Panc1 (cell line): ENCODE results near the gene OTX1. TPM values are rescaled to one million over a fixed set of nuclear protein-coding genes. Genes with fewer than 3 reads are reported as not detected.

Experiments
- ATAC-seq: fragments of 200-7000 bp; cut with Tn5 transposase; 2 replicates; pipeline ENCODE4 v1.9.1; 2020; ENCODE audit warnings: mild to moderate bottlenecking, moderate library complexity
- BruUV-seq: library from RNA; stranded (reverse); fragments of 400-500 nt; replicated peaks from 2 replicates; lab custom pipeline; 2021; lab: Mats Ljungman, UMichigan
- CTCF ChIA-PET: fragments of 300-600 bp; sonication (Branson Sonifier 250); formaldehyde crosslinking; loops from one replicate; lab custom pipeline; 2022; ENCODE audit warnings: antibody characterized with exemption; lab: Charles Lee
- POLR2A ChIA-PET: fragments of 300-600 bp; sonication (Branson Sonifier 250); formaldehyde crosslinking; loops from one replicate; lab custom pipeline; 2022; ENCODE audit warnings: antibody characterized with exemption; lab: Charles Lee
- DNase-seq: peaks from one replicate; pipeline ENCODE4 v3.0.0-alpha.2; 2010; ENCODE audit warnings: low read depth, low spot score
- H3K27ac ChIP-seq: 2 replicates; pipeline ENCODE4 v1.5.1; 2011; ENCODE audit warnings: mild to moderate bottlenecking, low read length, inconsistent platforms
- H3K27me3 ChIP-seq: fragments of 200-500 bp; sonication (Bioruptor generic); 2 replicates; pipeline ENCODE4 v1.6.0; 2014; ENCODE audit warnings: low read length, inconsistent platforms; ENCODE audit not compliant: control insufficient read depth, insufficient read depth
- H3K36me3 ChIP-seq: fragments of 200-500 bp; sonication (Bioruptor generic); 2 replicates; pipeline ENCODE4 v1.5.1; 2014; ENCODE audit warnings: inconsistent platforms, mild to moderate bottlenecking, low read length, moderate library complexity; ENCODE audit not compliant: control insufficient read depth, insufficient read depth
- H3K4me1 ChIP-seq: 2 replicates; pipeline ENCODE4 v1.5.1; 2011; ENCODE audit warnings: inconsistent platforms, mild to moderate bottlenecking, low read length, moderate library complexity; ENCODE audit not compliant: control insufficient read depth, insufficient read depth
- H3K4me3 ChIP-seq, 2 experiments: 2 replicates each; pipeline ENCODE4 v1.5.1; 2011 to 2012; ENCODE audit warnings: low read depth in 2 of 2, low read length in 2 of 2, mild to moderate bottlenecking in 2 of 2, inconsistent platforms in 1 of 2, moderate library complexity in 1 of 2
- H3K9me3 ChIP-seq: fragments of 200-500 bp; sonication (Bioruptor generic); 2 replicates; pipeline ENCODE4 v1.5.1; 2014; ENCODE audit warnings: low read depth, mild to moderate bottlenecking, inconsistent platforms, low read length, moderate library complexity; ENCODE audit not compliant: control insufficient read depth, insufficient read depth
- TCF7L2 ChIP-seq: IDR thresholded peaks from 2 replicates; pipeline ENCODE4 v1.6.1; 2011; ENCODE audit warnings: mild to moderate bottlenecking, low read depth, low read length, inconsistent platforms
- in situ Hi-C: cut with HindIII; loops from 2 replicates; pipeline ENCODE4 v1.10.0; 2016; ENCODE audit warnings: low sequenced_read_pairs, low pct_unique_long_range_greater_than_20kb
- intact Hi-C: fragments of 100-400 bp; cut with micrococcal nuclease; formaldehyde crosslinking; loops from one replicate; pipeline ENCODE4 v1.10.0; 2022; ENCODE audit not compliant: unreplicated experiment
- total RNA-seq: library from RNA; stranded (reverse); gene quantifications from one replicate; pipeline ENCODE4 v1.2.1, GENCODE V29; 2021; ENCODE audit not compliant: unreplicated experiment
- TF ChIP-seq, protein P1 (sequence below), 2 experiments: IDR thresholded peaks; 2 replicates each; pipeline ENCODE4 v1.6.1; 2011 to 2012; ENCODE audit warnings: low read depth in 2 of 2, control low read depth in 1 of 2, low read length in 1 of 2, mild to moderate bottlenecking in 1 of 2, moderate library complexity in 1 of 2; ENCODE audit not compliant: insufficient read depth in 1 of 2

Gene OTX1
- total RNA-seq, 1 experiment from 2014 or later, result 4.2 TPM

- ChIA-PET CTCF (no interaction called here), POLR2A (no interaction called here)
- in situ Hi-C loops, result no loop called here
These were observed 8.5 kb downstream of the OTX1 start for GRCh38 chr2:63058921-63059792.

GRCh38 chr2:63059793-63060471 lies 9.3 kb downstream of the OTX1 start:
- Histone ChIP-seq H3K4me1 (no peaks in the 10 kb centered on the region), H3K4me3 (peak overlapping the region; percentile 30 to 45), H3K9me3 (no peaks in the 10 kb centered on the region), H3K27ac (no peak overlapping the region), H3K27me3 (peaks cover 6% of the 10 kb centered on the region), H3K36me3 (no peaks in the 10 kb centered on the region)
- DNase-seq (no peak), ATAC-seq (peak; percentile 23)
- in situ Hi-C loops, result no loop called here
- no TSS peak for BruUV-seq
- TF ChIP-seq, protein P1, sequence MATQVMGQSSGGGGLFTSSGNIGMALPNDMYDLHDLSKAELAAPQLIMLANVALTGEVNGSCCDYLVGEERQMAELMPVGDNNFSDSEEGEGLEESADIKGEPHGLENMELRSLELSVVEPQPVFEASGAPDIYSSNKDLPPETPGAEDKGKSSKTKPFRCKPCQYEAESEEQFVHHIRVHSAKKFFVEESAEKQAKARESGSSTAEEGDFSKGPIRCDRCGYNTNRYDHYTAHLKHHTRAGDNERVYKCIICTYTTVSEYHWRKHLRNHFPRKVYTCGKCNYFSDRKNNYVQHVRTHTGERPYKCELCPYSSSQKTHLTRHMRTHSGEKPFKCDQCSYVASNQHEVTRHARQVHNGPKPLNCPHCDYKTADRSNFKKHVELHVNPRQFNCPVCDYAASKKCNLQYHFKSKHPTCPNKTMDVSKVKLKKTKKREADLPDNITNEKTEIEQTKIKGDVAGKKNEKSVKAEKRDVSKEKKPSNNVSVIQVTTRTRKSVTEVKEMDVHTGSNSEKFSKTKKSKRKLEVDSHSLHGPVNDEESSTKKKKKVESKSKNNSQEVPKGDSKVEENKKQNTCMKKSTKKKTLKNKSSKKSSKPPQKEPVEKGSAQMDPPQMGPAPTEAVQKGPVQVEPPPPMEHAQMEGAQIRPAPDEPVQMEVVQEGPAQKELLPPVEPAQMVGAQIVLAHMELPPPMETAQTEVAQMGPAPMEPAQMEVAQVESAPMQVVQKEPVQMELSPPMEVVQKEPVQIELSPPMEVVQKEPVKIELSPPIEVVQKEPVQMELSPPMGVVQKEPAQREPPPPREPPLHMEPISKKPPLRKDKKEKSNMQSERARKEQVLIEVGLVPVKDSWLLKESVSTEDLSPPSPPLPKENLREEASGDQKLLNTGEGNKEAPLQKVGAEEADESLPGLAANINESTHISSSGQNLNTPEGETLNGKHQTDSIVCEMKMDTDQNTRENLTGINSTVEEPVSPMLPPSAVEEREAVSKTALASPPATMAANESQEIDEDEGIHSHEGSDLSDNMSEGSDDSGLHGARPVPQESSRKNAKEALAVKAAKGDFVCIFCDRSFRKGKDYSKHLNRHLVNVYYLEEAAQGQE (IDR thresholded peaks at IDR 0.05; ENCODE audit: insufficient read depth in 1 of 2, low read depth in 2 of 2, low read length in 1 of 2), result no peak
- intact Hi-C loops, result no loop called here
- CTCF ChIA-PET, result no interaction called here
- POLR2A ChIA-PET, result interaction anchor here (0.6 kb wide), 2 partner anchors 39 to 381 kb away, joined by 4 to 16 read pairs; no protein-coding TSS in a partner anchor

More at GRCh38 chr2:63058921-63059792, 8.5 kb downstream of the OTX1 start:
- no peak overlapping the region for H3K4me3 ChIP-seq
- ATAC-seq (peak; percentile 62), DNase-seq (no peak)
- no peak overlapping the region for H3K27ac ChIP-seq
- no TSS peak for BruUV-seq
- no peaks in the 10 kb centered on the region for H3K36me3 ChIP-seq
- intact Hi-C loops, result no loop called here
- TF ChIP-seq, protein P1 (IDR thresholded peaks at IDR 0.05; ENCODE audit: insufficient read depth in 1 of 2, low read depth in 2 of 2, low read length in 1 of 2), result no peak
- TF ChIP-seq TCF7L2, result no peak
- H3K4me1 ChIP-seq, result no peaks in the 10 kb centered on the region
- no peaks in the 10 kb centered on the region for H3K9me3 ChIP-seq
- H3K27me3 ChIP-seq, result peaks cover 6% of the 10 kb centered on the region
